ENCODE measurements around the gene EFS. TPM values are rescaled to one million over a fixed set of nuclear protein-coding genes. Genes with fewer than 3 reads are reported as not detected.

EFS gene
- total RNA-seq, 4 donors from 2014 or later: 0.60 to 10.5 (median 3.3) TPM

DNA sequence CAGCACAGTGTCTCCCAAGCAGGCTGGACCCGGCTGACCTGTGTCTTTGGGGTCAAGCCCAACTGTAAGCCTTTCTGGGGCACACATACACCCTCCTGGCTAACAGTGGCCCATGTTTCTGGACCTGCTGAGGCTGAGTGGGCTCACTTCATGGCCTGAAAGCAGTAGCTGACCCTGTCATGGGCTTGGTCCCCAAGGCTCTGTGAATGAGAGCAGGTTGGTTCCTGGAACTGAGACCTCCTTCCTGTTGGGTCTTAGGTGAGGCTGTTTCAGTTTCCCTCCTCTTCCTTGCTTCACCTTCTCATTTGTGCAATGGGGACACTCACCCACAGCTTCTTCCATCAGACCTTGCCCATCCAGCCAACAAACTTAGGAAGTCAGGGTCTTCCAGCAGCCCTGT, 6.9 kb upstream of the EFS start:
- DNase-seq: no peak
- Histone ChIP-seq H3K27me3 (peaks cover 6% of the 10 kb centered on the region), H3K27ac (no peak overlapping the region), H3K9me3 (no peaks in the 10 kb centered on the region), H3K4me3 (no peak overlapping the region), H3K4me1 (peaks cover 0 to under 1% (median under 1%) of the 10 kb centered on the region in 4 donors), H3K36me3 (no peaks in the 10 kb centered on the region)
- 92% methylated on average over 1 of the region's 1 CpG; no CpG with 5 or more reads in 1 of the 2 donors for WGBS, 2 donors (ENCODE audit: low coverage in 1 of 2)
- TF ChIP-seq, protein P1, sequence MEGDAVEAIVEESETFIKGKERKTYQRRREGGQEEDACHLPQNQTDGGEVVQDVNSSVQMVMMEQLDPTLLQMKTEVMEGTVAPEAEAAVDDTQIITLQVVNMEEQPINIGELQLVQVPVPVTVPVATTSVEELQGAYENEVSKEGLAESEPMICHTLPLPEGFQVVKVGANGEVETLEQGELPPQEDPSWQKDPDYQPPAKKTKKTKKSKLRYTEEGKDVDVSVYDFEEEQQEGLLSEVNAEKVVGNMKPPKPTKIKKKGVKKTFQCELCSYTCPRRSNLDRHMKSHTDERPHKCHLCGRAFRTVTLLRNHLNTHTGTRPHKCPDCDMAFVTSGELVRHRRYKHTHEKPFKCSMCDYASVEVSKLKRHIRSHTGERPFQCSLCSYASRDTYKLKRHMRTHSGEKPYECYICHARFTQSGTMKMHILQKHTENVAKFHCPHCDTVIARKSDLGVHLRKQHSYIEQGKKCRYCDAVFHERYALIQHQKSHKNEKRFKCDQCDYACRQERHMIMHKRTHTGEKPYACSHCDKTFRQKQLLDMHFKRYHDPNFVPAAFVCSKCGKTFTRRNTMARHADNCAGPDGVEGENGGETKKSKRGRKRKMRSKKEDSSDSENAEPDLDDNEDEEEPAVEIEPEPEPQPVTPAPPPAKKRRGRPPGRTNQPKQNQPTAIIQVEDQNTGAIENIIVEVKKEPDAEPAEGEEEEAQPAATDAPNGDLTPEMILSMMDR (IDR thresholded peaks at IDR 0.05): no peak
- no peak for TF ChIP-seq POLR2A (IDR thresholded peaks at IDR 0.05)
- in situ Hi-C loops (cut with MboI; ENCODE audit: low pct_ligation_motif_present in 1 of 4, low pct_unique_long_range_greater_than_20kb in 1 of 4, low sequenced_read_pairs in 3 of 4) (no loop called here), intact Hi-C loops (cut with DNase I; ENCODE audit: low total_unique reads) (no loop called here)

DNA sequence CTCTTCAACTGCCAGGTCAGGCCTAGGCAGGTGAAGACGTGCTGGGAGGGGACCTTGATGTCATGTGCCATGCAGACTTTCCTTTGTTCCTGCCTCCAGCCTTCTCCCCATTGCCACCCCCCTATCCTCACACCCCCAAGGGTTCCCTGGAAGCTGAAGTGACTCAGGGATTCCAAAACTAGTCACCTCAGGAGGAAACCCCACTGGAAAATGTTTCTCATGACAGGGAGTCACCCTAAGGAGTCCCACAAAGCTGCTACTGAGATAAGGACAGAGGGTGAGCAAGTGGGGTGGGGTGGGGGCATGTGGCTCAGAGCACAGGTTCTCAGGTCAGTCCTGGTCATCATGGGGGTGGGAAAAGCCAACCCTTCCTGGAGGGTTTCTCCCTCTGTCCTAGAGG, 5.2 kb upstream of the EFS start:
- in situ Hi-C loops (cut with MboI; ENCODE audit: low pct_ligation_motif_present in 1 of 4, low pct_unique_long_range_greater_than_20kb in 1 of 4, low sequenced_read_pairs in 3 of 4): no loop called here
- WGBS, 2 donors (ENCODE audit: low coverage in 1 of 2): 29% methylated on average over 1 of the region's 1 CpG; no CpG with 5 or more reads in 1 of the 2 donors
- H3K27ac ChIP-seq: no peak overlapping the region
- H3K4me3 ChIP-seq: no peak overlapping the region
- H3K4me1 ChIP-seq: peaks cover 0 to 12% (median 5%) of the 10 kb centered on the region in 4 donors
- H3K27me3 ChIP-seq: peaks cover 23% of the 10 kb centered on the region
- intact Hi-C loops (cut with DNase I; ENCODE audit: low total_unique reads): no loop called here
- no peaks in the 10 kb centered on the region for H3K36me3 ChIP-seq
- no peak for TF ChIP-seq POLR2AphosphoS5 (IDR thresholded peaks at IDR 0.05)
- TF ChIP-seq, protein P1 (IDR thresholded peaks at IDR 0.05): no peak
- TF ChIP-seq POLR2A (IDR thresholded peaks at IDR 0.05): no peak
- TF ChIP-seq EP300 (IDR thresholded peaks at IDR 0.05; ENCODE audit: low read depth): no peak
- H3K9me3 ChIP-seq: no peaks in the 10 kb centered on the region
- no peak for DNase-seq

DNA sequence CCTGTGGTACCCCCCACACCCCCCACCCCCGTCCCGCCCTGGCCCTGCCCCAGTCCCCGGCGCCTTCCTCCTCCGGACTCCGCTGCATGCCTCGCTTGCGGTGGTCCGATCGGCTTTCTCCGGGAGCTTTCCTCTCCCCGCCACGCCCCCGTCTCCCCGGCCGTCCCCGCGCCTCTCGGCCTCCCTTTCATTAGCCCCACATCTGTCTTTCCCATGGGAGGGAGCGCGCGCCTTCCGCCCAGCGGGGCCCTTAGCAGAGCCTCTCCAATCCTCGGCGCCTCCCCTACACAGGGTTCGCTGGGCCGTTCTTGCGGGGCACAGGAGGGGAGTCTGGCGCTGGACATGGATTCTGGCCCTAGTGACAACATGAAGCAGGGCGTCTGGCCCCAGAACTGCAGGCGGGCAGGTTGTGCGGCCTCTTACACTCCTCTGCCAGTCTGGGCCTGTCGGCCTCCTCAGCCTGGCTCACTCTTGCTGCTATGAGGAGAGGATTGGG, 1.5 kb upstream of the EFS start:
- TF ChIP-seq POLR2A (IDR thresholded peaks at IDR 0.05) (no peak), POLR2AphosphoS5 (IDR thresholded peaks at IDR 0.05) (peak in 1 of 3 donors; percentile 11)
- in situ Hi-C loops (cut with MboI; ENCODE audit: low pct_ligation_motif_present in 1 of 4, low pct_unique_long_range_greater_than_20kb in 1 of 4, low sequenced_read_pairs in 3 of 4): no loop called here
- H3K4me1 ChIP-seq: peaks cover 4 to 23% (median 5%) of the 10 kb centered on the region in 4 donors
- intact Hi-C loops (cut with DNase I; ENCODE audit: low total_unique reads): no loop called here
- peak; percentile 42 for DNase-seq
- no peaks in the 10 kb centered on the region for H3K36me3 ChIP-seq
- H3K27me3 ChIP-seq: peaks cover 46% of the 10 kb centered on the region
- peak overlapping the region; percentile 86 to 97 (median 92) for H3K27ac ChIP-seq
- no peaks in the 10 kb centered on the region for H3K9me3 ChIP-seq
- WGBS, 2 donors (ENCODE audit: low coverage in 1 of 2): 65% methylated on average over 33 of the region's 34 CpGs; no CpG with 5 or more reads in 1 of the 2 donors
- H3K4me3 ChIP-seq: peak overlapping the region; percentile 7 to 59 (median 39)

DNA sequence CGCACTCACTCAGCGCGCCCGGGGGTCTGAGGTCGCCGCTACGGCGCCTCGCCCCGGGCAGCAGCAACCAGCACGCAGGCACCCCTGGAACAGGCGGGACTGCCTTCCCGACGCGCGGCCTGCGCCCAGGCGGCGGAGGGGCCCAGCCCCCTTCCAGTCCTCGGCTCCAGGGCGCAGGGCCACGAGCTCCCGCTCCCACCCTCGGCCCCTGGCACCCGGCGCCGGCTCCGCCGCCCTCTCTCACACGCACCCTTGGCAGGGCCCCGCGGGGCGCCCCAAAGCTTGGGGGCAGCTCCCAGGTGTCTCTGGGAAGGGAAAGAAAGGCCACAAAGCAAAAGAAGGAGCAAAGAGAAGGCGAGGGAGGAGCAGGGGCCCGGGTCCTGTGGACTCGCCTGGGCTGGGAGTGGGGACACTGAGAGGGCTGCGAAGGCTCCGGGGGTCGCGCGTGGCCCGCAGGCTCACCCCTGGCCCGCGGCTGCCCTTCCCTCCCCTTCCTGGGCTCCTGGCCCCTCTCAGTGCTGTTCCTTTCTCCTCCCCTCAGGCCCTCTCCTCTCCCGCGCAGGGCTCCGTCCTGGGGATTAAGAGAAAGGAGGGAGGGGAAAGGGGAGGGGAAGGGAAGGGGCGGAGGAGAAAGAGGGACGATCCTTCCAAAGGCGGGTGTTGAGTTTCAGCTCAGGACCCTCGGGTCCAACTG, 907 bp upstream of the EFS start:
- Histone ChIP-seq H3K36me3 (no peaks in the 10 kb centered on the region), H3K4me1 (peaks cover 4 to 23% (median 5%) of the 10 kb centered on the region in 4 donors), H3K9me3 (no peaks in the 10 kb centered on the region), H3K27ac (peak overlapping the region; percentile 86 to 97 (median 92)), H3K27me3 (peaks cover 46% of the 10 kb centered on the region), H3K4me3 (peak overlapping the region; percentile 7 to 59 (median 39))
- TF ChIP-seq EP300 (IDR thresholded peaks at IDR 0.05; ENCODE audit: low read depth) (no peak), POLR2A (IDR thresholded peaks at IDR 0.05) (peak; percentile 44), POLR2AphosphoS5 (IDR thresholded peaks at IDR 0.05) (peak; percentile 68 to 89 (median 81))
- TF ChIP-seq, protein P1 (IDR thresholded peaks at IDR 0.05): no peak
- in situ Hi-C loops (cut with MboI; ENCODE audit: low pct_ligation_motif_present in 1 of 4, low pct_unique_long_range_greater_than_20kb in 1 of 4, low sequenced_read_pairs in 3 of 4): no loop called here
- DNase-seq: peak; percentile 24
- 15 to 22% methylated on average over 8 to 26 of the region's 51 CpGs for WGBS, 2 donors (ENCODE audit: low coverage in 1 of 2)
- intact Hi-C loops (cut with DNase I; ENCODE audit: low total_unique reads): no loop called here

All from transverse colon (tissue), 4 donors.